H9 (cell line): ENCODE data around the gene RFX1. TPM values are rescaled to one million over a fixed set of nuclear protein-coding genes. Genes with fewer than 3 reads are reported as not detected.

Source experiments
- DNase-seq: peaks from one replicate; pipeline ENCODE4 v3.0.0-alpha.2; 2017
- H2AFZ ChIP-seq: one replicate; pipeline ENCODE4 v1.6.1; 2013; ENCODE audit warnings: mild to moderate bottlenecking, low read length, control low read depth, moderate library complexity
- H2AK5ac ChIP-seq: 2 replicates; pipeline ENCODE4 v1.6.1; 2013; ENCODE audit warnings: low read length, control low read depth, mixed read lengths; ENCODE audit not compliant: insufficient read length
- H2BK120ac ChIP-seq: one replicate; pipeline ENCODE4 v1.6.1; 2013; ENCODE audit warnings: low read depth, mild to moderate bottlenecking, low read length, control low read depth, inconsistent platforms; ENCODE audit not compliant: poor library complexity, severe bottlenecking
- H2BK12ac ChIP-seq: 2 replicates; pipeline ENCODE4 v1.6.1; 2013; ENCODE audit warnings: low read length, control low read depth, mixed read lengths, low read depth; ENCODE audit not compliant: insufficient read length
- H2BK15ac ChIP-seq: 2 replicates; pipeline ENCODE4 v1.6.1; 2013; ENCODE audit warnings: low read depth, low read length, control low read depth
- H2BK20ac ChIP-seq: one replicate; pipeline ENCODE4 v1.6.1; 2013; ENCODE audit warnings: low read depth, mild to moderate bottlenecking, low read length, control low read depth, inconsistent platforms; ENCODE audit not compliant: poor library complexity, severe bottlenecking
- H2BK5ac ChIP-seq: 2 replicates; pipeline ENCODE4 v1.6.1; 2013; ENCODE audit warnings: low read length, control low read depth, mixed read lengths; ENCODE audit not compliant: insufficient read length
- H3K14ac ChIP-seq: 2 replicates; pipeline ENCODE4 v1.6.1; 2013; ENCODE audit warnings: low read length, control low read depth; ENCODE audit not compliant: insufficient read depth
- H3K18ac ChIP-seq: 2 replicates; pipeline ENCODE4 v1.6.1; 2013; ENCODE audit warnings: low read depth, mild to moderate bottlenecking, mixed read lengths, low read length, control low read depth; ENCODE audit not compliant: insufficient read length
- H3K23ac ChIP-seq: 2 replicates; pipeline ENCODE4 v1.6.1; 2013; ENCODE audit warnings: low read length, control low read depth, mixed read lengths, low read depth; ENCODE audit not compliant: insufficient read length
- H3K23me2 ChIP-seq: 2 replicates; pipeline ENCODE4 v1.6.1; 2013; ENCODE audit warnings: low read depth, mild to moderate bottlenecking, mixed read lengths, low read length, control low read depth; ENCODE audit not compliant: insufficient read length, poor library complexity, severe bottlenecking
- H3K27ac ChIP-seq: 2 replicates; pipeline ENCODE4 v1.5.1; 2013; ENCODE audit warnings: low read length, control low read depth, mixed read lengths, low read depth; ENCODE audit not compliant: insufficient read length
- H3K27me3 ChIP-seq: 2 replicates; pipeline ENCODE4 v1.6.1; 2013; ENCODE audit warnings: low read length, control low read depth, inconsistent platforms; ENCODE audit not compliant: insufficient read depth
- H3K4ac ChIP-seq: 2 replicates; pipeline ENCODE4 v1.6.1; 2013; ENCODE audit warnings: low read depth, mild to moderate bottlenecking, control low read depth, inconsistent platforms, low read length, moderate library complexity
- H3K4me1 ChIP-seq: 2 replicates; pipeline ENCODE4 v1.6.1; 2013; ENCODE audit warnings: low read length, control low read depth, inconsistent platforms; ENCODE audit not compliant: insufficient read depth
- H3K4me2 ChIP-seq: 2 replicates; pipeline ENCODE4 v1.6.1; 2013; ENCODE audit warnings: low read length, control low read depth, mixed read lengths; ENCODE audit not compliant: insufficient read length, insufficient read depth
- H3K56ac ChIP-seq: 2 replicates; pipeline ENCODE4 v1.6.1; 2013; ENCODE audit warnings: low read depth, mild to moderate bottlenecking, mixed read lengths, low read length, control low read depth; ENCODE audit not compliant: insufficient read length
- H3K79me1 ChIP-seq: 2 replicates; pipeline ENCODE4 v1.6.1; 2013; ENCODE audit warnings: low read depth, mild to moderate bottlenecking, moderate library complexity, low read length, control low read depth, inconsistent platforms; ENCODE audit not compliant: insufficient read depth, poor library complexity, severe bottlenecking
- H3K79me2 ChIP-seq: 2 replicates; pipeline ENCODE4 v1.6.1; 2013; ENCODE audit warnings: low read length, control low read depth, inconsistent platforms; ENCODE audit not compliant: insufficient read depth
- H3K9ac ChIP-seq: 2 replicates; pipeline ENCODE4 v1.6.1; 2013; ENCODE audit warnings: low read length, control low read depth, mixed read lengths; ENCODE audit not compliant: insufficient read length; ENCODE audit errors: extremely low read depth
- H3K9me3 ChIP-seq: one replicate; pipeline ENCODE4 v1.6.1; 2013; ENCODE audit warnings: low read depth, low read length, inconsistent platforms; ENCODE audit not compliant: control insufficient read depth
- H3T11ph ChIP-seq: one replicate; pipeline ENCODE4 v1.6.1; 2013; ENCODE audit warnings: mild to moderate bottlenecking, low read length, control low read depth, inconsistent platforms
- H4K20me1 ChIP-seq: one replicate; pipeline ENCODE4 v1.6.1; 2013; ENCODE audit not compliant: control insufficient read depth, insufficient read length, insufficient read depth
- H4K5ac ChIP-seq: 2 replicates; pipeline ENCODE4 v1.6.1; 2013; ENCODE audit warnings: low read depth, mild to moderate bottlenecking, mixed read lengths, low read length, control low read depth; ENCODE audit not compliant: insufficient read length
- H4K8ac ChIP-seq: replicated peaks from 2 replicates; pipeline ENCODE4 v1.6.1; 2013; ENCODE audit warnings: low read length, control low read depth, mixed read lengths, low read depth; ENCODE audit not compliant: insufficient read length
- H4K91ac ChIP-seq: 2 replicates; pipeline ENCODE4 v1.6.1; 2013; ENCODE audit warnings: low read depth, mild to moderate bottlenecking, moderate library complexity, mixed read lengths, low read length, control low read depth; ENCODE audit not compliant: insufficient read length
- H3K27ac Mint-ChIP-seq, 3 experiments: 2 replicates in 2 of 3; 3 replicates in 1 of 3; pipeline ENCODE4 v1.8.0; 2020 to 2021; ENCODE audit warnings: mixed read lengths in 3 of 3, mild to moderate bottlenecking in 1 of 3, moderate library complexity in 1 of 3
- H3K27me3 Mint-ChIP-seq: 2 replicates; pipeline ENCODE4 v1.8.0; 2021; ENCODE audit warnings: low read depth, mild to moderate bottlenecking, moderate library complexity, mixed read lengths
- H3K36me3 Mint-ChIP-seq, 3 experiments: 2 replicates in 2 of 3; 3 replicates in 1 of 3; pipeline ENCODE4 v1.8.0; 2020 to 2021; ENCODE audit warnings: low read depth in 3 of 3, mixed read lengths in 3 of 3; ENCODE audit not compliant: insufficient read depth in 1 of 3
- H3K4me1 Mint-ChIP-seq, 2 experiments: 2 replicates each; pipeline ENCODE4 v1.8.0; 2020; ENCODE audit warnings: mixed read lengths in 2 of 2
- H3K4me3 Mint-ChIP-seq, 2 experiments: 2 replicates in 1 of 2; 3 replicates in 1 of 2; pipeline ENCODE4 v1.8.0; 2020 to 2021; ENCODE audit warnings: mild to moderate bottlenecking in 2 of 2, mixed read lengths in 2 of 2, moderate library complexity in 1 of 2
- H3K9me3 Mint-ChIP-seq, 2 experiments: 2 replicates in 1 of 2; 3 replicates in 1 of 2; pipeline ENCODE4 v1.8.0; 2020; ENCODE audit warnings: mild to moderate bottlenecking in 2 of 2, mixed read lengths in 2 of 2, moderate library complexity in 1 of 2
- CTCF ChIP-seq: fragments of 200-600 bp; sonication (generic); conservative IDR thresholded peaks from 3 replicates; pipeline ENCODE4 v1.8.0; 2021; ENCODE audit warnings: antibody characterized with exemption, mild to moderate bottlenecking
- WGBS: extraction: QIAGEN DNeasy Blood & Tissue Kit; methylation state at CpG from one replicate; pipeline ENCODE4 v1.1.7; 2013; ENCODE audit warnings: missing lambda C conversion rate, low lambda C conversion rate, mixed read lengths; ENCODE audit not compliant: insufficient read length; ENCODE audit errors: extremely low coverage; 5-methylcytosine and 5-hydroxymethylcytosine counted together
- total RNA-seq: library from RNA; stranded (reverse); gene quantifications from 2 replicates; pipeline ENCODE4 v1.2.1, GENCODE V29; 2021

The RFX1 gene
- total RNA-seq, 1 experiment from 2014 or later: 21.4 TPM

- no peaks in the 10 kb centered on the region for H3K79me1 ChIP-seq
- no peak overlapping the region for H2BK20ac ChIP-seq
- no peak for TF ChIP-seq CTCF
- no peaks in the 10 kb centered on the region for H3K23me2 ChIP-seq
- DNase-seq: no peak
- no peak overlapping the region for H2AK5ac ChIP-seq
- no peaks in the 10 kb centered on the region for H3K27me3 Mint-ChIP-seq
- H4K8ac ChIP-seq: no peak overlapping the region
- no peak overlapping the region for H4K5ac ChIP-seq
- no peak overlapping the region for H2BK12ac ChIP-seq
- H2BK120ac ChIP-seq: no peak overlapping the region
- peaks cover 35 to 43% of the 10 kb centered on the region in 2 experiments for H3K4me1 Mint-ChIP-seq
- no peaks in the 10 kb centered on the region for H3K27me3 ChIP-seq
- no peak overlapping the region for H2BK15ac ChIP-seq
- H3K4me2 ChIP-seq: no peak overlapping the region
- no peak overlapping the region for H2BK5ac ChIP-seq
- no peak overlapping the region for H4K91ac ChIP-seq
- H3K4ac ChIP-seq: no peak overlapping the region
- H3K56ac ChIP-seq: no peak overlapping the region
- H3K27ac ChIP-seq: no peak overlapping the region
- H3K79me2 ChIP-seq: no peaks in the 10 kb centered on the region
- no peaks in the 10 kb centered on the region; a peak in 1 of 5 replicates for H3K9me3 Mint-ChIP-seq
- no peak overlapping the region for H3T11ph ChIP-seq
- no peak overlapping the region for H3K4me3 Mint-ChIP-seq
- peak overlapping the region; percentile 14 to 89 (median 56); a peak in 6 of 7 replicates for H3K27ac Mint-ChIP-seq
- no peak overlapping the region for H3K18ac ChIP-seq
- no peak overlapping the region for H2AFZ ChIP-seq
- H3K9me3 ChIP-seq: no peaks in the 10 kb centered on the region
- no peak overlapping the region for H3K14ac ChIP-seq
- H4K20me1 ChIP-seq: no peaks in the 10 kb centered on the region
- no CpG with 5 or more reads among the region's 8 CpGs for WGBS
- peaks cover 2 to 35% (median 18%) of the 10 kb centered on the region in 3 experiments; a peak in 6 of 7 replicates for H3K36me3 Mint-ChIP-seq
- H3K23ac ChIP-seq: no peak overlapping the region
- H3K4me1 ChIP-seq: peaks cover 3% of the 10 kb centered on the region; the same call in 1 of the 2 replicates
- H3K9ac ChIP-seq: no peak overlapping the region
Measured at GRCh38 chr19:13990085-13990484, 16.0 kb downstream of the RFX1 start.
